HepG2 (cell line): ENCODE measurements around the gene BCAS1. TPM values are rescaled to one million over a fixed set of nuclear protein-coding genes. Genes with fewer than 3 reads are reported as not detected.

Experiments
- ARID5B ChIP-seq: IDR thresholded peaks from 2 replicates; pipeline ENCODE4 v1.4.0; 2020; ENCODE audit warnings: mild to moderate bottlenecking, missing genetic modification reagents
- BRCA1 ChIP-seq: sonication (generic); formaldehyde crosslinking; IDR thresholded peaks from 2 replicates; pipeline ENCODE4 v1.4.0; 2020; ENCODE audit warnings: missing genetic modification reagents
- CHCHD3 ChIP-seq: sonication (generic); formaldehyde crosslinking; IDR thresholded peaks from 2 replicates; pipeline ENCODE4 v1.8.0; 2022; ENCODE audit warnings: mild to moderate bottlenecking, missing genetic modification reagents, moderate library complexity
- CTCF ChIP-seq: sonication (generic); formaldehyde crosslinking; IDR thresholded peaks from 2 replicates; pipeline ENCODE4 v1.5.0; 2020; ENCODE audit warnings: mild to moderate bottlenecking, missing genetic modification reagents, moderate library complexity
- GLMP ChIP-seq: sonication (generic); formaldehyde crosslinking; IDR thresholded peaks from 2 replicates; pipeline ENCODE4 v1.9.0; 2021; ENCODE audit warnings: missing genetic modification reagents, mild to moderate bottlenecking, borderline replicate concordance
- GTF2F1 ChIP-seq: fragments of 150-350 bp; IDR thresholded peaks from 2 replicates; pipeline ENCODE4 v1.6.1; 2014; ENCODE audit warnings: low read length
- HIC2 ChIP-seq: sonication (generic); formaldehyde crosslinking; IDR thresholded peaks from 2 replicates; pipeline ENCODE4 v1.9.0; 2022; ENCODE audit warnings: low read depth, missing genetic modification reagents
- HOMEZ ChIP-seq: IDR thresholded peaks from 2 replicates; pipeline ENCODE4 v1.6.1; 2016; ENCODE audit warnings: low read depth
- JUN ChIP-seq: sonication (generic); formaldehyde crosslinking; IDR thresholded peaks from 2 replicates; pipeline ENCODE4 v1.4.0; 2020; ENCODE audit warnings: mild to moderate bottlenecking, missing genetic modification reagents
- KAT2B ChIP-seq: fragments of 150-350 bp; IDR thresholded peaks from 2 replicates; pipeline ENCODE4 v1.6.1; 2014; ENCODE audit warnings: low read depth, low read length, borderline replicate concordance
- MXI1 ChIP-seq: IDR thresholded peaks from 3 replicates; pipeline ENCODE4 v1.6.1; 2012; ENCODE audit warnings: low read depth, low read length, inconsistent platforms, borderline replicate concordance
- PHF5A ChIP-seq: IDR thresholded peaks from one replicate; pipeline ENCODE4 v1.6.1; 2018; ENCODE audit warnings: low read depth, missing genetic modification reagents; ENCODE audit not compliant: unreplicated experiment
- SP2 ChIP-seq: sonication (generic); formaldehyde crosslinking; IDR thresholded peaks from 2 replicates; pipeline ENCODE4 v1.5.1; 2020; ENCODE audit warnings: mild to moderate bottlenecking, missing genetic modification reagents
- TEAD2 ChIP-seq: sonication (generic); formaldehyde crosslinking; IDR thresholded peaks from 2 replicates; pipeline ENCODE4 v1.9.0; 2021; ENCODE audit warnings: missing genetic modification reagents
- ZNF501 ChIP-seq: sonication (generic); formaldehyde crosslinking; IDR thresholded peaks from 2 replicates; pipeline ENCODE4 v1.5.1; 2020; ENCODE audit warnings: mild to moderate bottlenecking, moderate library complexity, missing genetic modification reagents
- ZNF660 ChIP-seq: sonication (generic); formaldehyde crosslinking; IDR thresholded peaks from 2 replicates; pipeline ENCODE4 v1.5.1; 2020; ENCODE audit warnings: mild to moderate bottlenecking, low read depth, missing genetic modification reagents, borderline replicate concordance
- ZNF746 ChIP-seq: sonication (generic); formaldehyde crosslinking; IDR thresholded peaks from 2 replicates; pipeline ENCODE4 v1.8.0; 2022; ENCODE audit warnings: mild to moderate bottlenecking, missing genetic modification reagents
- ZNF773 ChIP-seq: sonication (generic); formaldehyde crosslinking; IDR thresholded peaks from 2 replicates; pipeline ENCODE4 v1.4.0; 2020; ENCODE audit warnings: missing genetic modification reagents, borderline replicate concordance
- ZNF780A ChIP-seq: sonication (generic); formaldehyde crosslinking; IDR thresholded peaks from 2 replicates; pipeline ENCODE4 v1.8.0; 2022; ENCODE audit warnings: mild to moderate bottlenecking, missing genetic modification reagents, moderate library complexity
- polyA plus RNA-seq, 8 experiments: library from polyadenylated mRNA; depleted of rRNA in 3 of 8; stranded (reverse) in 7 of 8; unstranded in 1 of 8; fragments of >200 nt; fragmentation: Illumina TruSeq in 4 of 8; extraction: Trizol in 4 of 8; gene quantifications; 2 replicates each; pipeline versions ENCODE4 v1.2.1 to v1.2.3, GENCODE V29; 2011 to 2016; ENCODE audit warnings: low read depth in 4 of 8, missing spikeins in 1 of 8, mixed read lengths in 1 of 8; ENCODE audit not compliant: insufficient read depth in 1 of 8
- total RNA-seq, 5 experiments: library from RNA; depleted of rRNA; stranded (reverse); fragments of >200 nt; fragmentation: Illumina TruSeq; extraction: Trizol; gene quantifications; 2 replicates each; pipeline ENCODE4 v1.2.3, GENCODE V29; 2016; ENCODE audit warnings: low read depth in 1 of 5

Gene BCAS1
- total and polyA plus RNA-seq, 2 of the 13 experiments (the other 11 are each of a cell fraction or from before 2014, with no cell fraction given): 0.55 to 0.91 TPM

GRCh38 chr20:53939572-53940359 lies 130.6 kb downstream of the BCAS1 start (continued):
- TF ChIP-seq BRCA1 (CRISPR knock-in tag): no peak
- no peak; the same call in 1 of the 2 replicates for TF ChIP-seq JUN
- TF ChIP-seq ZNF501 (CRISPR knock-in tag): peak; percentile 93
- peak; percentile 67 for TF ChIP-seq PHF5A (CRISPR knock-in tag)
- no peak for TF ChIP-seq ZNF746 (CRISPR knock-in tag)
- no peak for TF ChIP-seq SP2
- no peak for TF ChIP-seq ZNF780A (CRISPR knock-in tag)
- TF ChIP-seq ARID5B (CRISPR knock-in tag): peak; percentile 81
- TF ChIP-seq GTF2F1: no peak
- peak; percentile 40; the same call in 1 of the 2 replicates for TF ChIP-seq HOMEZ (CRISPR knock-in tag)
- peak; percentile 37; the same call in 1 of the 3 replicates for TF ChIP-seq MXI1
- TF ChIP-seq TEAD2 (CRISPR knock-in tag): no peak
- no peak for TF ChIP-seq HIC2 (CRISPR knock-in tag)
- no peak for TF ChIP-seq ZNF773 (CRISPR knock-in tag)
- TF ChIP-seq GLMP: no peak
- TF ChIP-seq ZNF660 (CRISPR knock-in tag): no peak
- TF ChIP-seq KAT2B: no peak
- peak; percentile 94 for TF ChIP-seq CTCF (CRISPR knock-in tag)
- TF ChIP-seq CHCHD3: no peak
